HEK293 (cell line): Measurements from ENCODE around the gene LHB.

Experiments
- EGR2 ChIP-seq: fragments of 450-650 bp; formaldehyde crosslinking; IDR thresholded peaks from 2 replicates; pipeline ENCODE4 v1.5.1; 2016; ENCODE audit warnings: low read depth, missing biosample characterization, missing genetic modification characterization
- IKZF3 ChIP-seq: fragments of 450-650 bp; IDR thresholded peaks from 2 replicates; pipeline ENCODE4 v1.5.0; 2018; ENCODE audit warnings: missing biosample characterization, mild to moderate bottlenecking, missing genetic modification characterization, moderate library complexity
- KLF1 ChIP-seq: fragments of 450-650 bp; formaldehyde crosslinking; IDR thresholded peaks from 2 replicates; pipeline ENCODE4 v1.5.1; 2016; ENCODE audit warnings: missing biosample characterization, missing genetic modification characterization
- KLF10 ChIP-seq: fragments of 450-650 bp; IDR thresholded peaks from 2 replicates; pipeline ENCODE4 v1.5.1; 2018; ENCODE audit warnings: missing biosample characterization, mild to moderate bottlenecking, missing genetic modification characterization
- KLF16 ChIP-seq: fragments of 450-650 bp; formaldehyde crosslinking; IDR thresholded peaks from 2 replicates; pipeline ENCODE4 v1.5.1; 2017; ENCODE audit warnings: missing biosample characterization, missing genetic modification characterization
- KLF7 ChIP-seq: fragments of 450-650 bp; formaldehyde crosslinking; IDR thresholded peaks from 2 replicates; pipeline ENCODE4 v1.5.1; 2016; ENCODE audit warnings: missing biosample characterization, missing genetic modification characterization, borderline replicate concordance
- KLF9 ChIP-seq: fragments of 450-650 bp; formaldehyde crosslinking; IDR thresholded peaks from 2 replicates; pipeline ENCODE4 v1.5.1; 2016; ENCODE audit warnings: missing biosample characterization, missing genetic modification characterization, low read depth
- PATZ1 ChIP-seq: fragments of 450-650 bp; formaldehyde crosslinking; IDR thresholded peaks from 2 replicates; pipeline ENCODE4 v1.5.1; 2016; ENCODE audit warnings: missing biosample characterization, missing genetic modification characterization
- SP2 ChIP-seq: fragments of 450-650 bp; formaldehyde crosslinking; IDR thresholded peaks from 2 replicates; pipeline ENCODE4 v1.5.1; 2016; ENCODE audit warnings: missing biosample characterization, missing genetic modification characterization
- SP3 ChIP-seq: fragments of 450-650 bp; formaldehyde crosslinking; IDR thresholded peaks from 2 replicates; pipeline ENCODE4 v1.5.1; 2016; ENCODE audit warnings: missing biosample characterization, missing genetic modification characterization
- ZBTB17 ChIP-seq: fragments of 450-650 bp; formaldehyde crosslinking; IDR thresholded peaks from 2 replicates; pipeline ENCODE4 v1.5.1; 2016; ENCODE audit warnings: missing biosample characterization, missing genetic modification characterization
- ZBTB20 ChIP-seq: fragments of 450-650 bp; formaldehyde crosslinking; IDR thresholded peaks from 2 replicates; pipeline ENCODE4 v1.5.1; 2016; ENCODE audit warnings: missing biosample characterization, missing genetic modification characterization
- ZFP3 ChIP-seq: fragments of 450-650 bp; formaldehyde crosslinking; IDR thresholded peaks from 2 replicates; pipeline ENCODE4 v1.5.1; 2016; ENCODE audit warnings: low read depth, missing biosample characterization, missing genetic modification characterization
- ZIC2 ChIP-seq: fragments of 450-650 bp; formaldehyde crosslinking; IDR thresholded peaks from 2 replicates; pipeline ENCODE4 v1.5.1; 2016; ENCODE audit warnings: missing biosample characterization, missing genetic modification characterization
- ZNF140 ChIP-seq: fragments of 450-650 bp; formaldehyde crosslinking; IDR thresholded peaks from 2 replicates; pipeline ENCODE4 v1.5.1; 2016; ENCODE audit warnings: missing biosample characterization, missing genetic modification characterization
- ZNF155 ChIP-seq: fragments of 450-650 bp; formaldehyde crosslinking; IDR thresholded peaks from 2 replicates; pipeline ENCODE4 v1.5.1; 2016; ENCODE audit warnings: missing biosample characterization, missing genetic modification characterization
- ZNF16 ChIP-seq: fragments of 450-650 bp; formaldehyde crosslinking; IDR thresholded peaks from 2 replicates; pipeline ENCODE4 v1.5.1; 2016; ENCODE audit warnings: low read depth, missing biosample characterization, missing genetic modification characterization
- ZNF169 ChIP-seq: fragments of 450-650 bp; formaldehyde crosslinking; IDR thresholded peaks from 2 replicates; pipeline ENCODE4 v1.5.1; 2016; ENCODE audit warnings: missing biosample characterization, missing genetic modification characterization
- ZNF24 ChIP-seq: fragments of 450-650 bp; formaldehyde crosslinking; IDR thresholded peaks from 2 replicates; pipeline ENCODE4 v1.5.1; 2016; ENCODE audit warnings: missing biosample characterization, missing genetic modification characterization
- ZNF280C ChIP-seq: fragments of 450-650 bp; formaldehyde crosslinking; IDR thresholded peaks from 2 replicates; pipeline ENCODE4 v1.5.1; 2016; ENCODE audit warnings: missing biosample characterization, missing genetic modification characterization
- ZNF423 ChIP-seq: fragments of 450-650 bp; formaldehyde crosslinking; IDR thresholded peaks from 2 replicates; pipeline ENCODE4 v1.5.1; 2016; ENCODE audit warnings: missing biosample characterization, missing genetic modification characterization
- ZNF585B ChIP-seq: fragments of 450-650 bp; formaldehyde crosslinking; IDR thresholded peaks from 2 replicates; pipeline ENCODE4 v1.5.1; 2016; ENCODE audit warnings: missing biosample characterization, missing genetic modification characterization
- ZNF600 ChIP-seq: fragments of 450-650 bp; formaldehyde crosslinking; IDR thresholded peaks from 2 replicates; pipeline ENCODE4 v1.5.1; 2016; ENCODE audit warnings: missing biosample characterization, missing genetic modification characterization
- ZNF660 ChIP-seq: fragments of 450-650 bp; IDR thresholded peaks from 2 replicates; pipeline ENCODE4 v1.5.1; 2018; ENCODE audit warnings: missing biosample characterization, mild to moderate bottlenecking, missing genetic modification characterization
- ZNF768 ChIP-seq: fragments of 450-650 bp; formaldehyde crosslinking; IDR thresholded peaks from 2 replicates; pipeline ENCODE4 v1.5.1; 2018; ENCODE audit warnings: missing biosample characterization, mild to moderate bottlenecking, missing genetic modification characterization
- ZNF785 ChIP-seq: fragments of 450-650 bp; formaldehyde crosslinking; IDR thresholded peaks from 2 replicates; pipeline ENCODE4 v1.5.1; 2016; ENCODE audit warnings: missing biosample characterization, missing genetic modification characterization
- ZSCAN30 ChIP-seq: fragments of 450-650 bp; IDR thresholded peaks from 2 replicates; pipeline ENCODE4 v1.5.1; 2018; ENCODE audit warnings: missing biosample characterization, mild to moderate bottlenecking, missing genetic modification characterization, moderate library complexity
- ZSCAN5A ChIP-seq: fragments of 450-650 bp; formaldehyde crosslinking; IDR thresholded peaks from 2 replicates; pipeline ENCODE4 v1.5.1; 2016; ENCODE audit warnings: missing biosample characterization, missing genetic modification characterization
- TF ChIP-seq, protein P1 (sequence below): fragments of 450-650 bp; formaldehyde crosslinking; conservative IDR thresholded peaks from 2 replicates; pipeline ENCODE4 v1.5.1; 2016; ENCODE audit warnings: low read depth, missing biosample characterization, missing genetic modification characterization
- TF ChIP-seq, protein P2 (sequence below): fragments of 450-650 bp; formaldehyde crosslinking; IDR thresholded peaks from 2 replicates; pipeline ENCODE4 v1.5.1; 2016; ENCODE audit warnings: missing biosample characterization, missing genetic modification characterization

The LHB gene

GRCh38 chr19:49017666-49018351 is 918 bp upstream of the LHB start (continued):
- TF ChIP-seq PATZ1 (tag by site-specific recombination) (peak; percentile 76), KLF7 (tag by site-specific recombination) (peak; percentile 54; the same call in 1 of the 2 replicates), KLF10 (tag by site-specific recombination) (peak; percentile 81), ZNF155 (tag by site-specific recombination) (no peak), KLF1 (peak; percentile 93), ZBTB20 (tag by site-specific recombination) (no peak; the same call in 1 of the 2 replicates), KLF9 (tag by site-specific recombination) (peak; percentile 86), ZNF280C (tag by site-specific recombination) (no peak), SP3 (tag by site-specific recombination) (peak; percentile 82), KLF16 (0 out of 2 replicates have a peak, but pooled peaks have one; percentile 37), ZIC2 (tag by site-specific recombination) (peak; percentile 85), ZSCAN30 (0 out of 2 replicates have a peak, but pooled peaks have one; percentile 37), SP2 (tag by site-specific recombination) (peak; percentile 78), ZNF24 (tag by site-specific recombination) (no peak), ZNF140 (0 out of 2 replicates have a peak, but pooled peaks have one; percentile 12), ZNF585B (tag by site-specific recombination) (no peak), ZNF16 (tag by site-specific recombination) (no peak), ZBTB17 (tag by site-specific recombination) (peak; percentile 64), ZNF768 (no peak), ZFP3 (tag by site-specific recombination) (no peak), IKZF3 (tag by site-specific recombination) (0 out of 2 replicates have a peak, but pooled peaks have one; percentile 48), EGR2 (tag by site-specific recombination) (peak; percentile 80), ZNF660 (peak; percentile 63; the same call in 1 of the 2 replicates), ZNF169 (tag by site-specific recombination) (no peak), ZNF423 (peak; percentile 58; the same call in 1 of the 2 replicates), ZNF785 (tag by site-specific recombination) (no peak), ZNF600 (tag by site-specific recombination) (peak; percentile 64), ZSCAN5A (tag by site-specific recombination) (no peak)
- TF ChIP-seq, protein P1, sequence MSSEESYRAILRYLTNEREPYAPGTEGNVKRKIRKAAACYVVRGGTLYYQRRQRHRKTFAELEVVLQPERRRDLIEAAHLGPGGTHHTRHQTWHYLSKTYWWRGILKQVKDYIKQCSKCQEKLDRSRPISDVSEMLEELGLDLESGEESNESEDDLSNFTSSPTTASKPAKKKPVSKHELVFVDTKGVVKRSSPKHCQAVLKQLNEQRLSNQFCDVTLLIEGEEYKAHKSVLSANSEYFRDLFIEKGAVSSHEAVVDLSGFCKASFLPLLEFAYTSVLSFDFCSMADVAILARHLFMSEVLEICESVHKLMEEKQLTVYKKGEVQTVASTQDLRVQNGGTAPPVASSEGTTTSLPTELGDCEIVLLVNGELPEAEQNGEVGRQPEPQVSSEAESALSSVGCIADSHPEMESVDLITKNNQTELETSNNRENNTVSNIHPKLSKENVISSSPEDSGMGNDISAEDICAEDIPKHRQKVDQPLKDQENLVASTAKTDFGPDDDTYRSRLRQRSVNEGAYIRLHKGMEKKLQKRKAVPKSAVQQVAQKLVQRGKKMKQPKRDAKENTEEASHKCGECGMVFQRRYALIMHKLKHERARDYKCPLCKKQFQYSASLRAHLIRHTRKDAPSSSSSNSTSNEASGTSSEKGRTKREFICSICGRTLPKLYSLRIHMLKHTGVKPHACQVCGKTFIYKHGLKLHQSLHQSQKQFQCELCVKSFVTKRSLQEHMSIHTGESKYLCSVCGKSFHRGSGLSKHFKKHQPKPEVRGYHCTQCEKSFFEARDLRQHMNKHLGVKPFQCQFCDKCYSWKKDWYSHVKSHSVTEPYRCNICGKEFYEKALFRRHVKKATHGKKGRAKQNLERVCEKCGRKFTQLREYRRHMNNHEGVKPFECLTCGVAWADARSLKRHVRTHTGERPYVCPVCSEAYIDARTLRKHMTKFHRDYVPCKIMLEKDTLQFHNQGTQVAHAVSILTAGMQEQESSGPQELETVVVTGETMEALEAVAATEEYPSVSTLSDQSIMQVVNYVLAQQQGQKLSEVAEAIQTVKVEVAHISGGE (tag by site-specific recombination): peak; percentile 45; the same call in 1 of the 2 replicates
- TF ChIP-seq, protein P2, sequence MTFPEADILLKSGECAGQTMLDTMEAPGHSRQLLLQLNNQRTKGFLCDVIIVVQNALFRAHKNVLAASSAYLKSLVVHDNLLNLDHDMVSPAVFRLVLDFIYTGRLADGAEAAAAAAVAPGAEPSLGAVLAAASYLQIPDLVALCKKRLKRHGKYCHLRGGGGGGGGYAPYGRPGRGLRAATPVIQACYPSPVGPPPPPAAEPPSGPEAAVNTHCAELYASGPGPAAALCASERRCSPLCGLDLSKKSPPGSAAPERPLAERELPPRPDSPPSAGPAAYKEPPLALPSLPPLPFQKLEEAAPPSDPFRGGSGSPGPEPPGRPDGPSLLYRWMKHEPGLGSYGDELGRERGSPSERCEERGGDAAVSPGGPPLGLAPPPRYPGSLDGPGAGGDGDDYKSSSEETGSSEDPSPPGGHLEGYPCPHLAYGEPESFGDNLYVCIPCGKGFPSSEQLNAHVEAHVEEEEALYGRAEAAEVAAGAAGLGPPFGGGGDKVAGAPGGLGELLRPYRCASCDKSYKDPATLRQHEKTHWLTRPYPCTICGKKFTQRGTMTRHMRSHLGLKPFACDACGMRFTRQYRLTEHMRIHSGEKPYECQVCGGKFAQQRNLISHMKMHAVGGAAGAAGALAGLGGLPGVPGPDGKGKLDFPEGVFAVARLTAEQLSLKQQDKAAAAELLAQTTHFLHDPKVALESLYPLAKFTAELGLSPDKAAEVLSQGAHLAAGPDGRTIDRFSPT (tag by site-specific recombination): 0 out of 2 replicates have a peak, but pooled peaks have one; percentile 14
